K562 (cell line): ENCODE results near the gene PTK7. TPM values are rescaled to one million over a fixed set of nuclear protein-coding genes. Genes with fewer than 3 reads are reported as not detected.
A peak's percentile ranks its signal among the peaks of the same experiment; 100 is the strongest.

Source experiments
- ARID1B ChIP-seq: fragments of 450-650 bp; IDR thresholded peaks from 2 replicates; pipeline ENCODE4 v1.6.1; 2016; ENCODE audit warnings: antibody characterized with exemption, mild to moderate bottlenecking, inconsistent platforms
- CBX8 ChIP-seq: fragments of 200-600 bp; sonication (generic); IDR thresholded peaks from 2 replicates; pipeline ENCODE4 v1.6.1; 2012; ENCODE audit warnings: borderline replicate concordance, mixed run types, low read depth, mild to moderate bottlenecking, moderate library complexity, mixed read lengths, low read length, control low read depth, inconsistent platforms; ENCODE audit not compliant: poor library complexity, severe bottlenecking; ENCODE audit errors: extremely low read depth
- CREB3 ChIP-seq: fragments of 450-650 bp; conservative IDR thresholded peaks from 2 replicates; pipeline ENCODE4 v1.6.1; 2016; ENCODE audit warnings: missing genetic modification characterization, low read depth, mild to moderate bottlenecking, missing compliant biosample characterization, moderate library complexity
- E2F3 ChIP-seq: fragments of 250-450 bp; sonication (Bioruptor Pico); IDR thresholded peaks from 2 replicates; pipeline ENCODE4 v1.4.0; 2020; ENCODE audit warnings: mild to moderate bottlenecking
- ETV6 ChIP-seq, 3 experiments: fragments of 150-350 bp in 1 of 3; sonication (generic) in 1 of 3; formaldehyde crosslinking in 1 of 3; IDR thresholded peaks; 2 replicates each; pipeline versions ENCODE4 v1.6.1 to v1.8.0; 2014 to 2022; ENCODE audit warnings: borderline replicate concordance in 2 of 3, low read depth in 2 of 3, antibody characterized with exemption in 1 of 3, low read length in 1 of 3, mild to moderate bottlenecking in 1 of 3, missing genetic modification reagents in 1 of 3
- HDAC2 ChIP-seq: fragments of 450-650 bp; IDR thresholded peaks from 2 replicates; pipeline ENCODE4 v1.6.1; 2016; ENCODE audit warnings: mild to moderate bottlenecking
- HNRNPH1 ChIP-seq: fragments of 200-400 bp; formaldehyde crosslinking; optimal IDR thresholded peaks from 2 replicates; pipeline ENCODE3; 2017; ENCODE audit warnings: low read depth, mild to moderate bottlenecking, low read length, moderate library complexity
- KLF10 ChIP-seq: fragments of 250-450 bp; sonication (Bioruptor Pico); IDR thresholded peaks from 2 replicates; pipeline ENCODE4 v1.6.1; 2021; ENCODE audit warnings: matching md5 sums
- MAFF ChIP-seq: IDR thresholded peaks from 2 replicates; pipeline ENCODE4 v1.6.1; 2012; ENCODE audit warnings: low read length, improper control_type of control experiment
- MAZ ChIP-seq, 2 experiments: fragments of 450-650 bp in 1 of 2; sonication (generic) in 1 of 2; formaldehyde crosslinking; IDR thresholded peaks in 1 of 2; conservative IDR thresholded peaks in 1 of 2; 2 replicates each; pipeline versions ENCODE4 v1.4.0 to v1.5.0; 2020; ENCODE audit warnings: mild to moderate bottlenecking in 1 of 2, missing genetic modification reagents in 1 of 2
- SMAD2 ChIP-seq: fragments of 150-350 bp; IDR thresholded peaks from 2 replicates; pipeline ENCODE4 v1.6.1; 2014; ENCODE audit warnings: low read depth, mild to moderate bottlenecking, low read length
- SMARCA4 ChIP-seq: fragments of 450-650 bp; IDR thresholded peaks from 2 replicates; pipeline ENCODE4 v1.6.1; 2016
- SMARCC2 ChIP-seq: fragments of 450-650 bp; IDR thresholded peaks from 2 replicates; pipeline ENCODE4 v1.6.1; 2017; ENCODE audit warnings: antibody characterized with exemption, moderate library complexity, mild to moderate bottlenecking, low read depth
- TBL1XR1 ChIP-seq, 2 experiments: IDR thresholded peaks; 2 replicates each; pipeline ENCODE4 v1.6.1; 2012; ENCODE audit warnings: improper control_type of control experiment in 2 of 2, low read length in 2 of 2, mild to moderate bottlenecking in 1 of 2
- VEZF1 ChIP-seq: fragments of 200-800 bp; sonication (Bioruptor generic); IDR thresholded peaks from 2 replicates; pipeline ENCODE4 v1.6.1; 2017; ENCODE audit warnings: missing genetic modification characterization, missing compliant biosample characterization
- ZBTB40 ChIP-seq, 2 experiments: fragments of 450-650 bp in 1 of 2; sonication (generic) in 1 of 2; formaldehyde crosslinking in 1 of 2; IDR thresholded peaks; 2 replicates each; pipeline versions ENCODE4 v1.7.1 to v1.9.0; 2016 to 2022; ENCODE audit warnings: inconsistent platforms in 1 of 2, mild to moderate bottlenecking in 1 of 2, missing genetic modification reagents in 1 of 2
- polyA plus RNA-seq, 8 experiments: library from polyadenylated mRNA; depleted of rRNA in 4 of 8; stranded (reverse) in 5 of 8; unstranded in 3 of 8; fragments of >200 nt; fragmentation: Nextera tagmentation in 2 of 8; fragmentation: Illumina TruSeq in 1 of 8; extraction: Ambion mirVana in 2 of 8; extraction: Trizol in 1 of 8; gene quantifications; 2 replicates each; pipeline versions ENCODE4 v1.2.1 to v1.2.3, GENCODE V29; 2011 to 2014; ENCODE audit warnings: inconsistent platforms in 1 of 8, missing spikeins in 1 of 8
- total RNA-seq, 7 experiments: library from RNA; depleted of rRNA in 6 of 7; stranded (reverse); fragments of >200 nt in 6 of 7; fragmentation: Illumina TruSeq in 2 of 7; extraction: Trizol in 2 of 7; gene quantifications; 2 replicates each; pipeline versions ENCODE4 v1.2.1 to v1.2.3, GENCODE V29; 2011 to 2021; ENCODE audit warnings: low replicate concordance in 1 of 7

The PTK7 gene
- total and polyA plus RNA-seq, 9 of the 15 experiments (the other 6 are each of a cell fraction or from before 2014, with no cell fraction given) = 0.20 to 6.8 (median 4.2) TPM

- TF ChIP-seq ZBTB40 (IDR thresholded peaks at IDR 0.05) (no peak), ZBTB40 (CRISPR knock-in tag; IDR thresholded peaks at IDR 0.05) (no peak), VEZF1 (CRISPR knock-in tag) (no peak), HNRNPH1 (no peak), KLF10 (CRISPR knock-in tag) (no peak), MAZ (CRISPR knock-in tag; conservative IDR thresholded peaks at IDR 0.05 in 1 of 2, IDR thresholded peaks at IDR 0.05 in 1 of 2) (no peak), CBX8 (no peak), SMAD2 (no peak), E2F3 (no peak), TBL1XR1 (IDR thresholded peaks at IDR 0.05; ENCODE audit: low read length in 2 of 2) (no peak), ETV6 (IDR thresholded peaks at IDR 0.05; ENCODE audit: borderline replicate concordance in 1 of 2, low read depth in 2 of 2, low read length in 1 of 2) (no peak), ETV6 (CRISPR knock-in tag; IDR thresholded peaks at IDR 0.05; ENCODE audit: borderline replicate concordance) (no peak), SMARCA4 (peak; percentile 52), ARID1B (peak; percentile 36; the same call in 1 of the 2 replicates), HDAC2 (no peak), CREB3 (no peak), SMARCC2 (0 out of 2 replicates have a peak, but pooled peaks have one; percentile 55), MAFF (no peak)
Measured at GRCh38 chr6:43189776-43190304, 113.7 kb downstream of the PTK7 start (continued).
